IMR-90 (cell line): ENCODE results near the gene ITPR2. TPM values are rescaled to one million over a fixed set of nuclear protein-coding genes. Genes with fewer than 3 reads are reported as not detected.

ENCODE experiments used
- ATAC-seq: fragments of 200-7000 bp; cut with Tn5 transposase; 2 replicates; pipeline ENCODE4 v1.9.1; 2020; ENCODE audit warnings: low read depth, mild to moderate bottlenecking, moderate library complexity
- BruUV-seq: library from RNA; stranded (reverse); fragments of 400-500 nt; replicated peaks from 2 replicates; lab custom pipeline; 2021; lab: Mats Ljungman, UMichigan
- CTCF ChIA-PET: fragments of 300-600 bp; formaldehyde crosslinking; extraction: SDS; loops from one replicate; lab custom pipeline; 2021; ENCODE audit warnings: antibody characterized with exemption; lab: Yijun Ruan, JAX
- POLR2A ChIA-PET: fragments of 300-600 bp; sonication (Branson Sonifier 250); formaldehyde crosslinking; loops from one replicate; lab custom pipeline; 2022; ENCODE audit warnings: antibody characterized with exemption; ENCODE audit not compliant: unreplicated experiment; lab: Charles Lee
- DNase-seq: peaks from one replicate; pipeline ENCODE4 v3.0.0; 2013
- H2AFZ ChIP-seq: replicated peaks from 2 replicates; pipeline ENCODE3; 2013; ENCODE audit warnings: low read length, mild to moderate bottlenecking; ENCODE audit not compliant: poor library complexity
- H2AK5ac ChIP-seq: 2 replicates; pipeline ENCODE4 v1.6.1; 2013; ENCODE audit warnings: low read depth, low read length, inconsistent platforms
- H2AK9ac ChIP-seq: replicated peaks from 2 replicates; pipeline ENCODE3; 2013; ENCODE audit warnings: mild to moderate bottlenecking, low read depth, low read length, moderate library complexity; ENCODE audit not compliant: poor library complexity
- H2BK120ac ChIP-seq: 2 replicates; pipeline ENCODE4 v1.6.1; 2013; ENCODE audit warnings: low read depth, low read length, inconsistent platforms
- H2BK15ac ChIP-seq: 3 replicates; pipeline ENCODE4 v1.6.1; 2013; ENCODE audit warnings: low read depth, low read length, inconsistent platforms
- H2BK20ac ChIP-seq: 2 replicates; pipeline ENCODE4 v1.6.1; 2013; ENCODE audit warnings: low read depth, mild to moderate bottlenecking, inconsistent platforms, low read length, moderate library complexity
- H2BK5ac ChIP-seq: 2 replicates; pipeline ENCODE4 v1.6.1; 2013; ENCODE audit warnings: mild to moderate bottlenecking, low read depth, low read length, inconsistent platforms; ENCODE audit not compliant: poor library complexity, severe bottlenecking
- H3K14ac ChIP-seq: replicated peaks from 2 replicates; pipeline ENCODE4 v1.6.1; 2013; ENCODE audit warnings: low read depth, low read length, inconsistent platforms
- H3K18ac ChIP-seq: 2 replicates; pipeline ENCODE4 v1.6.1; 2013; ENCODE audit warnings: low read depth, low read length, control low read depth
- H3K23ac ChIP-seq: 2 replicates; pipeline ENCODE4 v1.6.1; 2013; ENCODE audit warnings: low read depth, low read length, inconsistent platforms
- H3K27ac ChIP-seq: 2 replicates; pipeline ENCODE4 v1.5.1; 2013; ENCODE audit warnings: mild to moderate bottlenecking, control low read depth, low read length; ENCODE audit not compliant: insufficient read depth
- H3K27me3 ChIP-seq: 2 replicates; pipeline ENCODE4 v1.6.1; 2013; ENCODE audit warnings: low read length; ENCODE audit not compliant: control insufficient read depth, insufficient read depth
- H3K36me3 ChIP-seq: 2 replicates; pipeline ENCODE4 v1.6.1; 2013; ENCODE audit warnings: low read length, mixed read lengths; ENCODE audit not compliant: control insufficient read depth, insufficient read depth
- H3K4ac ChIP-seq: 2 replicates; pipeline ENCODE4 v1.6.1; 2013; ENCODE audit warnings: low read depth, low read length, inconsistent platforms
- H3K4me1 ChIP-seq: 2 replicates; pipeline ENCODE4 v1.6.1; 2013; ENCODE audit warnings: low read length, mixed read lengths; ENCODE audit not compliant: control insufficient read depth, insufficient read depth
- H3K4me2 ChIP-seq: 2 replicates; pipeline ENCODE4 v1.6.1; 2013; ENCODE audit warnings: low read depth, mild to moderate bottlenecking, control low read depth, low read length, moderate library complexity
- H3K4me3 ChIP-seq: 2 replicates; pipeline ENCODE4 v1.5.1; 2013; ENCODE audit warnings: low read depth, mild to moderate bottlenecking, control low read depth, low read length, moderate library complexity; ENCODE audit not compliant: insufficient read depth
- H3K56ac ChIP-seq: 2 replicates; pipeline ENCODE4 v1.6.1; 2013; ENCODE audit warnings: low read length, inconsistent platforms; ENCODE audit not compliant: insufficient read depth; ENCODE audit errors: extremely low read depth
- H3K79me1 ChIP-seq, 2 experiments: 2 replicates each; pipeline ENCODE4 v1.6.1; 2013; ENCODE audit warnings: low read length in 2 of 2, inconsistent platforms in 1 of 2, low read depth in 1 of 2
- H3K9ac ChIP-seq: 2 replicates; pipeline ENCODE4 v1.6.1; 2013; ENCODE audit warnings: low read depth, low read length, control low read depth
- H3K9me1 ChIP-seq: 2 replicates; pipeline ENCODE4 v1.6.1; 2013; ENCODE audit warnings: low read length, inconsistent platforms; ENCODE audit not compliant: insufficient read depth
- H3K9me3 ChIP-seq: 2 replicates; pipeline ENCODE4 v1.6.1; 2013; ENCODE audit warnings: low read length; ENCODE audit not compliant: control insufficient read depth, insufficient read depth
- H4K20me1 ChIP-seq: 2 replicates; pipeline ENCODE4 v1.6.1; 2013; ENCODE audit warnings: low read length, inconsistent platforms; ENCODE audit not compliant: insufficient read depth
- H4K5ac ChIP-seq: 2 replicates; pipeline ENCODE4 v1.6.1; 2013; ENCODE audit warnings: mild to moderate bottlenecking, low read depth, low read length, control low read depth
- H4K8ac ChIP-seq, 2 experiments: 2 replicates each; pipeline ENCODE4 v1.6.1; 2013; ENCODE audit warnings: low read depth in 2 of 2, low read length in 2 of 2, control low read depth in 1 of 2, inconsistent platforms in 1 of 2
- H4K91ac ChIP-seq: 2 replicates; pipeline ENCODE4 v1.6.1; 2013; ENCODE audit warnings: low read depth, low read length, inconsistent platforms; ENCODE audit not compliant: insufficient read depth
- BHLHE40 ChIP-seq: fragments of 150-350 bp; IDR thresholded peaks from 2 replicates; pipeline ENCODE4 v1.6.1; 2016; ENCODE audit warnings: mild to moderate bottlenecking, low read depth, low read length
- CEBPB ChIP-seq: IDR thresholded peaks from 2 replicates; pipeline ENCODE4 v1.6.1; 2012; ENCODE audit warnings: low read depth, low read length, improper control_type of control experiment
- CHD1 ChIP-seq: IDR thresholded peaks from 2 replicates; pipeline ENCODE4 v1.6.1; 2012; ENCODE audit warnings: low read depth, low read length, improper control_type of control experiment
- FOS ChIP-seq: fragments of 150-350 bp; IDR thresholded peaks from 2 replicates; pipeline ENCODE4 v1.6.1; 2016; ENCODE audit warnings: low read depth, low read length
- MAFK ChIP-seq: IDR thresholded peaks from 2 replicates; pipeline ENCODE4 v1.6.1; 2012; ENCODE audit warnings: low read depth, low read length, improper control_type of control experiment
- MAZ ChIP-seq: IDR thresholded peaks from 2 replicates; pipeline ENCODE4 v1.6.1; 2012; ENCODE audit warnings: low read depth, mild to moderate bottlenecking, low read length, improper control_type of control experiment, moderate library complexity, borderline replicate concordance
- MXI1 ChIP-seq: IDR thresholded peaks from 2 replicates; pipeline ENCODE4 v1.6.1; 2012; ENCODE audit warnings: low read depth, mild to moderate bottlenecking, low read length, moderate library complexity, borderline replicate concordance
- NFE2L2 ChIP-seq: fragments of 150-350 bp; IDR thresholded peaks from 2 replicates; pipeline ENCODE4 v1.6.1; 2016; ENCODE audit warnings: low read depth, mild to moderate bottlenecking, low read length
- POLR2A ChIP-seq: IDR thresholded peaks from 2 replicates; pipeline ENCODE4 v1.6.1; 2012; ENCODE audit warnings: mild to moderate bottlenecking, low read depth, low read length
- RAD21 ChIP-seq: IDR thresholded peaks from 2 replicates; pipeline ENCODE4 v1.6.1; 2012; ENCODE audit warnings: low read length, improper control_type of control experiment
- RCOR1 ChIP-seq: IDR thresholded peaks from 2 replicates; pipeline ENCODE4 v1.6.1; 2012; ENCODE audit warnings: mild to moderate bottlenecking, low read length, improper control_type of control experiment; ENCODE audit not compliant: insufficient replicate concordance
- RFX5 ChIP-seq: IDR thresholded peaks from 2 replicates; pipeline ENCODE4 v1.8.0; 2012; ENCODE audit warnings: low read depth, mild to moderate bottlenecking, low read length, moderate library complexity
- SMC3 ChIP-seq: fragments of 150-350 bp; IDR thresholded peaks from 2 replicates; pipeline ENCODE4 v1.6.1; 2016; ENCODE audit warnings: low read depth, mild to moderate bottlenecking, antibody characterized with exemption, low read length, moderate library complexity
- WGBS, 2 experiments: methylation state at CpG; one replicate each; pipeline versions ENCODE4 v1.1.5 to v1.1.7; 2013; ENCODE audit warnings: missing lambda C conversion rate in 2 of 2; ENCODE audit not compliant: insufficient read length in 1 of 2; ENCODE audit errors: extremely low coverage in 2 of 2; 5-methylcytosine and 5-hydroxymethylcytosine counted together
- dilution Hi-C: fragments of 300-500 bp; cut with HindIII; formaldehyde crosslinking; loops from one replicate; pipeline ENCODE4 v1.14.3; 2018; ENCODE audit warnings: low sequenced_read_pairs; ENCODE audit not compliant: unreplicated experiment
- in situ Hi-C: fragments of 300-500 bp; cut with MboI; formaldehyde crosslinking; loops from 3 replicates; pipeline ENCODE4 v1.14.3; 2019; ENCODE audit warnings: low sequenced_read_pairs, inconsistent platforms, mixed read lengths
- intact Hi-C: fragments of 100-400 bp; cut with micrococcal nuclease; formaldehyde crosslinking; loops from 2 replicates; pipeline ENCODE4 v1.10.0; 2022
- polyA plus RNA-seq, 3 experiments: library from polyadenylated mRNA; depleted of rRNA; stranded (reverse); fragments of >200 nt; gene quantifications; 2 replicates each; pipeline ENCODE4 v1.2.3, GENCODE V29; 2012; ENCODE audit warnings: low replicate concordance in 1 of 3
- total RNA-seq: library from RNA; depleted of rRNA; stranded (reverse); fragments of >200 nt; gene quantifications from 2 replicates; pipeline ENCODE4 v1.2.3, GENCODE V29; 2012
- TF ChIP-seq, protein P1 (sequence below): fragments of 150-350 bp; IDR thresholded peaks from 2 replicates; pipeline ENCODE4 v1.6.1; 2017; ENCODE audit warnings: mild to moderate bottlenecking, antibody characterized with exemption, low read length, low read depth
- TF ChIP-seq, protein P2 (sequence below): fragments of 150-350 bp; IDR thresholded peaks from 2 replicates; pipeline ENCODE4 v1.6.1; 2016; ENCODE audit warnings: low read depth, mild to moderate bottlenecking, low read length, moderate library complexity, borderline replicate concordance
- TF ChIP-seq, protein P3 (sequence below): conservative IDR thresholded peaks from 2 replicates; pipeline ENCODE4 v1.5.1; 2012; ENCODE audit warnings: mild to moderate bottlenecking, low read depth, low read length, improper control_type of control experiment

The ITPR2 gene
- total and polyA plus RNA-seq, 2 of the 4 experiments (the other 2 are of a cell fraction) = 1.2 to 9.0 TPM

- H3K56ac ChIP-seq = no peak overlapping the region
- H4K20me1 ChIP-seq = no peaks in the 10 kb centered on the region
- no peak for ATAC-seq
- H3K9me3 ChIP-seq = no peaks in the 10 kb centered on the region
- H3K4me1 ChIP-seq = no peaks in the 10 kb centered on the region
- no peak overlapping the region for H4K5ac ChIP-seq
- in situ Hi-C loops (no loop called here), dilution Hi-C loops (no loop called here), intact Hi-C loops (no loop called here)
- no peak overlapping the region for H4K91ac ChIP-seq
- H3K36me3 ChIP-seq = no peaks in the 10 kb centered on the region
- H2AK9ac ChIP-seq = no peak overlapping the region
- no peak overlapping the region for H3K23ac ChIP-seq
- POLR2A ChIA-PET = no interaction called here
- no peak overlapping the region for H3K4me3 ChIP-seq
- CTCF ChIA-PET = no interaction called here
- no peak overlapping the region for H3K4ac ChIP-seq
- H2AFZ ChIP-seq = no peak overlapping the region
- H2BK15ac ChIP-seq = no peak overlapping the region
- H2BK5ac ChIP-seq = no peak overlapping the region
- H4K8ac ChIP-seq = no peak overlapping the region
- H3K18ac ChIP-seq = no peak overlapping the region
- no peaks in the 10 kb centered on the region for H3K9me1 ChIP-seq
- H3K27me3 ChIP-seq = no peaks in the 10 kb centered on the region
- H3K79me1 ChIP-seq = no peaks in the 10 kb centered on the region
- H3K9ac ChIP-seq = no peak overlapping the region
- no peak overlapping the region for H3K4me2 ChIP-seq
- H3K27ac ChIP-seq = no peak overlapping the region
- TF ChIP-seq NFE2L2 (no peak), SMC3 (no peak), MAZ (no peak), CEBPB (no peak), RAD21 (no peak), BHLHE40 (no peak), RCOR1 (no peak), CHD1 (no peak), RFX5 (no peak), POLR2A (no peak), MXI1 (no peak), FOS (no peak), MAFK (no peak)
- TF ChIP-seq, protein P1, sequence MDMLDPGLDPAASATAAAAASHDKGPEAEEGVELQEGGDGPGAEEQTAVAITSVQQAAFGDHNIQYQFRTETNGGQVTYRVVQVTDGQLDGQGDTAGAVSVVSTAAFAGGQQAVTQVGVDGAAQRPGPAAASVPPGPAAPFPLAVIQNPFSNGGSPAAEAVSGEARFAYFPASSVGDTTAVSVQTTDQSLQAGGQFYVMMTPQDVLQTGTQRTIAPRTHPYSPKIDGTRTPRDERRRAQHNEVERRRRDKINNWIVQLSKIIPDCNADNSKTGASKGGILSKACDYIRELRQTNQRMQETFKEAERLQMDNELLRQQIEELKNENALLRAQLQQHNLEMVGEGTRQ = no peak
- TF ChIP-seq, protein P2, sequence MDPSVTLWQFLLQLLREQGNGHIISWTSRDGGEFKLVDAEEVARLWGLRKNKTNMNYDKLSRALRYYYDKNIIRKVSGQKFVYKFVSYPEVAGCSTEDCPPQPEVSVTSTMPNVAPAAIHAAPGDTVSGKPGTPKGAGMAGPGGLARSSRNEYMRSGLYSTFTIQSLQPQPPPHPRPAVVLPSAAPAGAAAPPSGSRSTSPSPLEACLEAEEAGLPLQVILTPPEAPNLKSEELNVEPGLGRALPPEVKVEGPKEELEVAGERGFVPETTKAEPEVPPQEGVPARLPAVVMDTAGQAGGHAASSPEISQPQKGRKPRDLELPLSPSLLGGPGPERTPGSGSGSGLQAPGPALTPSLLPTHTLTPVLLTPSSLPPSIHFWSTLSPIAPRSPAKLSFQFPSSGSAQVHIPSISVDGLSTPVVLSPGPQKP = no peak
- TF ChIP-seq, protein P3, sequence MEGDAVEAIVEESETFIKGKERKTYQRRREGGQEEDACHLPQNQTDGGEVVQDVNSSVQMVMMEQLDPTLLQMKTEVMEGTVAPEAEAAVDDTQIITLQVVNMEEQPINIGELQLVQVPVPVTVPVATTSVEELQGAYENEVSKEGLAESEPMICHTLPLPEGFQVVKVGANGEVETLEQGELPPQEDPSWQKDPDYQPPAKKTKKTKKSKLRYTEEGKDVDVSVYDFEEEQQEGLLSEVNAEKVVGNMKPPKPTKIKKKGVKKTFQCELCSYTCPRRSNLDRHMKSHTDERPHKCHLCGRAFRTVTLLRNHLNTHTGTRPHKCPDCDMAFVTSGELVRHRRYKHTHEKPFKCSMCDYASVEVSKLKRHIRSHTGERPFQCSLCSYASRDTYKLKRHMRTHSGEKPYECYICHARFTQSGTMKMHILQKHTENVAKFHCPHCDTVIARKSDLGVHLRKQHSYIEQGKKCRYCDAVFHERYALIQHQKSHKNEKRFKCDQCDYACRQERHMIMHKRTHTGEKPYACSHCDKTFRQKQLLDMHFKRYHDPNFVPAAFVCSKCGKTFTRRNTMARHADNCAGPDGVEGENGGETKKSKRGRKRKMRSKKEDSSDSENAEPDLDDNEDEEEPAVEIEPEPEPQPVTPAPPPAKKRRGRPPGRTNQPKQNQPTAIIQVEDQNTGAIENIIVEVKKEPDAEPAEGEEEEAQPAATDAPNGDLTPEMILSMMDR = no peak
- H3K14ac ChIP-seq = no peak overlapping the region
- no peak overlapping the region for H2BK20ac ChIP-seq
- 100% methylated on average over 1 of the region's 2 CpGs; no CpG with 5 or more reads in 1 of the 2 experiments for WGBS, 2 experiments
- DNase-seq = no peak
- H2BK120ac ChIP-seq = no peak overlapping the region
- BruUV-seq = no TSS peak
- no peak overlapping the region for H2AK5ac ChIP-seq
Measured at GRCh38 chr12:26537126-26537525, 295.9 kb downstream of the ITPR2 start.
